HCT116 (cell line): ENCODE data around the gene CUBN. TPM values are rescaled to one million over a fixed set of nuclear protein-coding genes. Genes with fewer than 3 reads are reported as not detected.

Experiments
- ATAC-seq: fragments of 200-7000 bp; cut with Tn5 transposase; 2 replicates; pipeline ENCODE4 v1.9.1; 2020; ENCODE audit warnings: mild to moderate bottlenecking, moderate library complexity
- BruUV-seq: library from RNA; stranded (reverse); fragments of 400-500 nt; replicated peaks from 2 replicates; lab custom pipeline; 2021; lab: Mats Ljungman, UMichigan
- CTCF ChIA-PET: fragments of 300-600 bp; sonication (Branson Sonifier 250); formaldehyde crosslinking; loops from one replicate; lab custom pipeline; 2021; ENCODE audit warnings: antibody characterized with exemption; lab: Charles Lee
- POLR2A ChIA-PET: fragments of 300-600, 350-600 bp; sonication (Branson Sonifier 250); formaldehyde crosslinking; loops from one replicate; lab custom pipeline; 2021; ENCODE audit warnings: antibody characterized with exemption; lab: Charles Lee
- RAD21 ChIA-PET, 2 experiments: fragments of 300-600 bp; sonication (Branson Sonifier 250); formaldehyde crosslinking; loops; one replicate each; lab custom pipeline; 2023; ENCODE audit warnings: low total read pairs in 2 of 2; ENCODE audit not compliant: uncharacterized antibody in 2 of 2, unreplicated experiment in 2 of 2, low non-redundant PET in 1 of 2; lab: Charles Lee
- DNase-seq: peaks from one replicate; pipeline ENCODE4 v3.0.0-alpha.2; 2010; ENCODE audit warnings: low read depth, low spot score
- H2AFZ ChIP-seq: fragments of 200-600 bp; shearing (Covaris generic), sonication (generic); 2 replicates; pipeline ENCODE4 v1.6.1; 2017; ENCODE audit warnings: low read depth, mixed run types, mixed read lengths, antibody characterized with exemption, low read length; ENCODE audit not compliant: poor library complexity, severe bottlenecking
- H3K27ac ChIP-seq: 2 replicates; pipeline ENCODE4 v1.5.1; 2012; ENCODE audit warnings: low read depth, low read length
- H3K27me3 ChIP-seq: fragments of 200-600 bp; sonication (generic); 2 replicates; pipeline ENCODE4 v1.6.1; 2016; ENCODE audit warnings: mixed run types, low read length, mixed read lengths; ENCODE audit not compliant: insufficient read depth
- H3K36me3 ChIP-seq, 2 experiments: fragments of 200-500 bp in 1 of 2; fragments of 200-600 bp in 1 of 2; sonication (Bioruptor generic) in 1 of 2; sonication (generic) in 1 of 2; 2 replicates each; pipeline versions ENCODE4 v1.5.1 to v1.6.1; 2014 to 2016; ENCODE audit warnings: low read length in 2 of 2, inconsistent platforms in 1 of 2, mixed read lengths in 1 of 2, mixed run types in 1 of 2; ENCODE audit not compliant: insufficient read depth in 2 of 2, control insufficient read depth in 1 of 2
- H3K4me1 ChIP-seq, 2 experiments: fragments of 200-600 bp in 1 of 2; sonication (generic) in 1 of 2; 2 replicates each; pipeline versions ENCODE4 v1.5.1 to v1.6.1; 2012 to 2017; ENCODE audit warnings: low read length in 2 of 2, inconsistent platforms in 1 of 2, mild to moderate bottlenecking in 1 of 2, mixed read lengths in 1 of 2, mixed run types in 1 of 2, moderate library complexity in 1 of 2; ENCODE audit not compliant: insufficient read depth in 2 of 2, control insufficient read depth in 1 of 2
- H3K4me2 ChIP-seq: fragments of 200-600 bp; sonication (generic); 2 replicates; pipeline ENCODE4 v1.6.1; 2017; ENCODE audit warnings: mixed run types, low read length, mixed read lengths
- H3K4me3 ChIP-seq, 2 experiments: fragments of 200-600 bp in 1 of 2; sonication (generic) in 1 of 2; replicated peaks in 1 of 2; 2 replicates each; pipeline ENCODE4 v1.5.1; 2011 to 2016; ENCODE audit warnings: low read length in 2 of 2, control low read depth in 1 of 2, low read depth in 1 of 2, mild to moderate bottlenecking in 1 of 2, mixed read lengths in 1 of 2, mixed run types in 1 of 2
- H3K79me2 ChIP-seq: fragments of 200-600 bp; sonication (generic); 2 replicates; pipeline ENCODE4 v1.6.1; 2017; ENCODE audit warnings: mild to moderate bottlenecking, mixed run types, low read length, moderate library complexity, mixed read lengths; ENCODE audit not compliant: insufficient read depth
- H3K9ac ChIP-seq: fragments of 200-600 bp; sonication (generic); 2 replicates; pipeline ENCODE4 v1.6.1; 2016; ENCODE audit warnings: low read length, mixed read lengths
- H3K9me2 ChIP-seq: fragments of 200-600 bp; sonication (generic), shearing (Covaris generic); 2 replicates; pipeline ENCODE4 v1.6.1; 2017; ENCODE audit warnings: mixed run types, mild to moderate bottlenecking, moderate library complexity; ENCODE audit not compliant: insufficient read depth
- H3K9me3 ChIP-seq, 2 experiments: fragments of 200-500 bp in 1 of 2; fragments of 200-600 bp in 1 of 2; sonication (Bioruptor generic) in 1 of 2; sonication (generic) in 1 of 2; 2 replicates each; pipeline ENCODE4 v1.6.1; 2014 to 2017; ENCODE audit warnings: low read length in 2 of 2, mixed read lengths in 2 of 2, inconsistent platforms in 1 of 2, low read depth in 1 of 2, mild to moderate bottlenecking in 1 of 2, mixed run types in 1 of 2, moderate library complexity in 1 of 2; ENCODE audit not compliant: control insufficient read depth in 1 of 2, insufficient read depth in 1 of 2
- H4K20me1 ChIP-seq: fragments of 200-600 bp; sonication (generic), shearing (Covaris generic); 2 replicates; pipeline ENCODE4 v1.6.1; 2017; ENCODE audit warnings: mixed run types, mild to moderate bottlenecking, moderate library complexity; ENCODE audit not compliant: insufficient read depth
- ATF3 ChIP-seq: IDR thresholded peaks from 2 replicates; pipeline ENCODE4 v1.6.1; 2012
- CEBPB ChIP-seq: IDR thresholded peaks from 2 replicates; pipeline ENCODE4 v1.6.1; 2012; ENCODE audit warnings: low read depth
- EGR1 ChIP-seq: IDR thresholded peaks from 2 replicates; pipeline ENCODE4 v1.6.1; 2012; ENCODE audit warnings: low read depth
- EZH2 ChIP-seq: fragments of 200-600 bp; sonication (generic); IDR thresholded peaks from 2 replicates; pipeline ENCODE4 v1.6.1; 2017; ENCODE audit warnings: antibody characterized with exemption, mixed run types
- EZH2phosphoT487 ChIP-seq: fragments of 200-600 bp; IDR thresholded peaks from 2 replicates; pipeline ENCODE4 v1.6.1; 2018; ENCODE audit warnings: antibody characterized with exemption, borderline replicate concordance
- FOSL1 ChIP-seq: IDR thresholded peaks from 2 replicates; pipeline ENCODE4 v1.6.1; 2012; ENCODE audit warnings: low read depth
- MAX ChIP-seq: IDR thresholded peaks from 2 replicates; pipeline ENCODE4 v1.6.1; 2012
- POLR2A ChIP-seq: IDR thresholded peaks from 2 replicates; pipeline ENCODE4 v1.7.0; 2011; ENCODE audit warnings: borderline replicate concordance; ENCODE audit not compliant: insufficient read depth, insufficient read length; ENCODE audit errors: extremely low read depth
- POLR2AphosphoS5 ChIP-seq: IDR thresholded peaks from 2 replicates; pipeline ENCODE4 v1.6.1; 2011; ENCODE audit warnings: mild to moderate bottlenecking, low read depth, low read length, moderate library complexity
- SP1 ChIP-seq: IDR thresholded peaks from 2 replicates; pipeline ENCODE4 v1.6.1; 2012; ENCODE audit warnings: low read depth
- YY1 ChIP-seq: IDR thresholded peaks from 2 replicates; pipeline ENCODE4 v1.6.1; 2011; ENCODE audit warnings: low read length, low read depth, moderate library complexity, mild to moderate bottlenecking; ENCODE audit not compliant: insufficient replicate concordance; ENCODE audit errors: extremely low read depth
- ZBTB33 ChIP-seq: IDR thresholded peaks from 2 replicates; pipeline ENCODE4 v1.6.1; 2011; ENCODE audit warnings: mild to moderate bottlenecking, low read length, moderate library complexity; ENCODE audit not compliant: insufficient replicate concordance; ENCODE audit errors: extremely low read depth
- ZFX ChIP-seq: fragments of 450-650 bp; IDR thresholded peaks from 2 replicates; pipeline ENCODE4 v1.6.1; 2017
- ZNF274 ChIP-seq: fragments of 200-500 bp; sonication (Bioruptor generic); IDR thresholded peaks from 2 replicates; pipeline ENCODE4 v1.6.1; 2014; ENCODE audit warnings: mild to moderate bottlenecking, low read depth, low read length, inconsistent platforms
- intact Hi-C: fragments of 100-400 bp; cut with micrococcal nuclease; formaldehyde crosslinking; loops from 2 replicates; pipeline ENCODE4 v1.10.0; 2022
- total RNA-seq: library from RNA; stranded (reverse); gene quantifications from one replicate; pipeline ENCODE4 v1.2.1, GENCODE V29; 2021; ENCODE audit not compliant: unreplicated experiment
- TF ChIP-seq, protein P1 (sequence below): IDR thresholded peaks from 2 replicates; pipeline ENCODE4 v1.6.1; 2012; ENCODE audit warnings: low read depth

CUBN gene
- total RNA-seq, 1 experiment from 2014 or later, result 1.2 TPM

DNA sequence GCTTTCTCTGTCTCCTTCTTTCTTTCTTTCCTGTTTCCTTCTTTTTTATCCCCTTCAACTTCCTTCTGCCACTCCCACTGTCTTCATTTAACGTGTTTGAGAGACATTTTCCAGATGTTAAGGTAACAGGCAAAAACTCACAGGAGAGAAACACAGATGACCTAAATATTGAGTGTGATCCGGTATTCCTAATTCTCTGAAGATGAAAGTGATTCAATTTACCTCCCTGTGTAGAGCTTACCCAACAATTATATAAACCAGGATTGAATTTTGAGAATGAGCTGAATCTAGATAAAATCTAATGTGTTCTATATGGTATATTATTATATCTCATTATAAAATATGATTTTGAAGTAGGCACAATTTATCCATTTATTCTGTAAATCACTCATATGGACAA, 265.8 kb downstream of the CUBN start:
- no peaks in the 10 kb centered on the region for H3K27me3 ChIP-seq
- ChIA-PET POLR2A (interaction anchor here (1.2 to 2.1 kb wide), 2 partner anchors 28 to 337 kb away, joined by 3 to 9 read pairs; partner anchors contain the start of gene TRDMT1), CTCF (no interaction called here), RAD21 (no interaction called here)
- no peak overlapping the region for H3K27ac ChIP-seq
- H3K9ac ChIP-seq, result no peak overlapping the region
- H3K4me1 ChIP-seq, result peaks cover 0 to 10% of the 10 kb centered on the region in 2 experiments; a peak in 2 of 4 replicates
- intact Hi-C loops, result no loop called here
- no peaks in the 10 kb centered on the region for H3K9me2 ChIP-seq
- ATAC-seq, result no peak
- no peak overlapping the region for H2AFZ ChIP-seq
- H3K4me3 ChIP-seq, result no peak overlapping the region
- no peaks in the 10 kb centered on the region for H4K20me1 ChIP-seq
- no peaks in the 10 kb centered on the region for H3K79me2 ChIP-seq
- H3K9me3 ChIP-seq, result no peaks in the 10 kb centered on the region
- TF ChIP-seq ZNF274 (no peak), MAX (no peak), EZH2 (no peak), SP1 (no peak), ZFX (no peak), POLR2A (no peak)
- no TSS peak for BruUV-seq
- no peaks in the 10 kb centered on the region for H3K36me3 ChIP-seq
- no peak overlapping the region for H3K4me2 ChIP-seq
- no peak for DNase-seq

DNA sequence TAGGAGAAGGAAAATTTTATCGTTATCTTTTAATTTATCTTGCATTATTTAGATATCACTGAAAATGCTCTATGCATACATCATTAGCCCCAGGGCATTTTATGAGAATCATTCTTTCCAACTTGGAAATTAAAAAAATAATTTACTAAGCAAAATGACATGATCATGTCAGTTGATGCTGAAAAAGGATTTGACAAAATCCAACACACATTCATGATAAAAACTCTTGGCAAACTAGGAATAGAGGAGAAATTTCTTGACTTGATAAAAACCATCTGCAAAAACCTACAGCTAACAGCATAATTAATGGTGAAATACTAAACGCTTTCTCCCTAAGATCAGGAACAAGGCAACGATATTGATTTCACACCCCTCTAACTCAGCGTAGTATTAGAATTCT, 272.2 kb downstream of the CUBN start:
- Histone ChIP-seq H3K4me3 (no peak overlapping the region), H3K9ac (no peak overlapping the region), H3K27me3 (no peaks in the 10 kb centered on the region), H3K9me3 (no peaks in the 10 kb centered on the region), H4K20me1 (no peaks in the 10 kb centered on the region), H3K9me2 (no peaks in the 10 kb centered on the region), H3K27ac (no peak overlapping the region), H2AFZ (no peak overlapping the region), H3K36me3 (no peaks in the 10 kb centered on the region), H3K79me2 (no peaks in the 10 kb centered on the region), H3K4me2 (no peak overlapping the region), H3K4me1 (no peaks in the 10 kb centered on the region)
- ATAC-seq (no peak), DNase-seq (no peak)
- intact Hi-C loops, result no loop called here
- CTCF ChIA-PET, result interaction anchor here (1.8 kb wide), 1 partner anchor 373 kb away, joined by 4 read pairs; no protein-coding TSS in a partner anchor
- BruUV-seq, result no TSS peak
- POLR2A ChIA-PET, result no interaction called here
- RAD21 ChIA-PET, result no interaction called here
- TF ChIP-seq ATF3, result no peak
- no peak for TF ChIP-seq MAX
- TF ChIP-seq EZH2phosphoT487, result no peak
- no peak for TF ChIP-seq FOSL1
- no peak for TF ChIP-seq POLR2AphosphoS5
- no peak for TF ChIP-seq ZBTB33
- TF ChIP-seq, protein P1, sequence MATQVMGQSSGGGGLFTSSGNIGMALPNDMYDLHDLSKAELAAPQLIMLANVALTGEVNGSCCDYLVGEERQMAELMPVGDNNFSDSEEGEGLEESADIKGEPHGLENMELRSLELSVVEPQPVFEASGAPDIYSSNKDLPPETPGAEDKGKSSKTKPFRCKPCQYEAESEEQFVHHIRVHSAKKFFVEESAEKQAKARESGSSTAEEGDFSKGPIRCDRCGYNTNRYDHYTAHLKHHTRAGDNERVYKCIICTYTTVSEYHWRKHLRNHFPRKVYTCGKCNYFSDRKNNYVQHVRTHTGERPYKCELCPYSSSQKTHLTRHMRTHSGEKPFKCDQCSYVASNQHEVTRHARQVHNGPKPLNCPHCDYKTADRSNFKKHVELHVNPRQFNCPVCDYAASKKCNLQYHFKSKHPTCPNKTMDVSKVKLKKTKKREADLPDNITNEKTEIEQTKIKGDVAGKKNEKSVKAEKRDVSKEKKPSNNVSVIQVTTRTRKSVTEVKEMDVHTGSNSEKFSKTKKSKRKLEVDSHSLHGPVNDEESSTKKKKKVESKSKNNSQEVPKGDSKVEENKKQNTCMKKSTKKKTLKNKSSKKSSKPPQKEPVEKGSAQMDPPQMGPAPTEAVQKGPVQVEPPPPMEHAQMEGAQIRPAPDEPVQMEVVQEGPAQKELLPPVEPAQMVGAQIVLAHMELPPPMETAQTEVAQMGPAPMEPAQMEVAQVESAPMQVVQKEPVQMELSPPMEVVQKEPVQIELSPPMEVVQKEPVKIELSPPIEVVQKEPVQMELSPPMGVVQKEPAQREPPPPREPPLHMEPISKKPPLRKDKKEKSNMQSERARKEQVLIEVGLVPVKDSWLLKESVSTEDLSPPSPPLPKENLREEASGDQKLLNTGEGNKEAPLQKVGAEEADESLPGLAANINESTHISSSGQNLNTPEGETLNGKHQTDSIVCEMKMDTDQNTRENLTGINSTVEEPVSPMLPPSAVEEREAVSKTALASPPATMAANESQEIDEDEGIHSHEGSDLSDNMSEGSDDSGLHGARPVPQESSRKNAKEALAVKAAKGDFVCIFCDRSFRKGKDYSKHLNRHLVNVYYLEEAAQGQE, result no peak
- TF ChIP-seq CEBPB, result no peak
- no peak for TF ChIP-seq YY1
- TF ChIP-seq EGR1, result no peak
- TF ChIP-seq SP1, result no peak
